Right lobe of liver (tissue), 6 donors: Measurements from ENCODE around the gene CDC20. TPM values are rescaled to one million over a fixed set of nuclear protein-coding genes. Genes with fewer than 3 reads are reported as not detected.

Experiments
- ATAC-seq, 4 donors: fragments of 200-7000 bp; cut with Tn5 transposase; one replicate each; pipeline ENCODE4 v1.9.1; 2020; ENCODE audit warnings: mild to moderate bottlenecking in 4 of 4, moderate library complexity in 4 of 4
- DNase-seq, 3 donors: peaks; one replicate each; pipeline ENCODE4 v3.0.0-alpha.2; 2020
- H3K27ac ChIP-seq, 3 donors: fragments of 200-600 bp; one replicate each; pipeline ENCODE4 v1.8.0; 2022
- H3K27me3 ChIP-seq, 2 donors: fragments of 200-600 bp; one replicate each; pipeline ENCODE4 v1.8.0; 2022
- H3K36me3 ChIP-seq, 4 donors: fragments of 200-600 bp; sonication (generic) in 1 of 4; one replicate each; pipeline versions ENCODE4 v1.5.1 to v1.8.0; 2017 to 2022; ENCODE audit warnings: control low read depth in 1 of 4
- H3K4me1 ChIP-seq, 4 donors: fragments of 200-600 bp; sonication (generic) in 1 of 4; one replicate each; pipeline versions ENCODE4 v1.5.1 to v1.8.0; 2017 to 2022; ENCODE audit warnings: control low read depth in 1 of 4
- H3K4me3 ChIP-seq, 3 donors: fragments of 200-600 bp; one replicate each; pipeline ENCODE4 v1.8.0; 2022
- H3K9me3 ChIP-seq, 4 donors: fragments of 200-600 bp; sonication (generic) in 1 of 4; one replicate each; pipeline versions ENCODE4 v1.5.1 to v1.8.0; 2017 to 2022; ENCODE audit warnings: control low read depth in 1 of 4
- POLR2A ChIP-seq: fragments of 450-650 bp; IDR thresholded peaks from one replicate; pipeline ENCODE4 v1.6.1; 2017; ENCODE audit warnings: antibody characterized with exemption, mild to moderate bottlenecking
- WGBS: methylation state at CpG from one replicate; pipeline ENCODE4 v1.1.6; 2018; ENCODE audit warnings: low coverage, low lambda C conversion rate; ENCODE audit not compliant: insufficient coverage; ENCODE audit errors: missing lambda C conversion rate; 5-methylcytosine and 5-hydroxymethylcytosine counted together
- intact Hi-C, 2 donors: fragments of 100-400 bp; cut with DNase I; formaldehyde crosslinking; loops; one replicate each; pipeline versions ENCODE4 v1.11.2 to v1.14.1; 2022
- total RNA-seq, 6 experiments: library from RNA; depleted of rRNA in 2 of 6; stranded (reverse); fragments of >200 nt in 2 of 6; fragmentation: NEBNext Ultra II Directional in 3 of 6; extraction: Animal tissue kit (Norgen Biotek cat#: 25700) in 3 of 6; gene quantifications; one replicate each; pipeline versions ENCODE4 v1.1.0 to v1.2.4, GENCODE V29; 2016 to 2023
- TF ChIP-seq, protein P1 (sequence below), 4 donors: fragments of 200-600 bp in 3 of 4; fragments of 450-650 bp in 1 of 4; IDR thresholded peaks; one replicate each; pipeline versions ENCODE4 v1.5.1 to v1.8.0; 2016 to 2022; ENCODE audit warnings: antibody characterized with exemption in 4 of 4, mild to moderate bottlenecking in 2 of 4
- donor health status: DM: no; HTN: yes; CAD: no.
- donor health status: DM: no; HTN: no; CAD: no.
- donor health status: DM: no; HTN: no; CAD: no.
- donor health status: DM: no; HTN: yes; CAD: no.
- donor health status: DM: no; HTN: yes; CAD: no.

The CDC20 gene
- total RNA-seq, 6 experiments from 2014 or later: 0.49 to 5.3 (median 2.3) TPM; not detected in 1

DNA sequence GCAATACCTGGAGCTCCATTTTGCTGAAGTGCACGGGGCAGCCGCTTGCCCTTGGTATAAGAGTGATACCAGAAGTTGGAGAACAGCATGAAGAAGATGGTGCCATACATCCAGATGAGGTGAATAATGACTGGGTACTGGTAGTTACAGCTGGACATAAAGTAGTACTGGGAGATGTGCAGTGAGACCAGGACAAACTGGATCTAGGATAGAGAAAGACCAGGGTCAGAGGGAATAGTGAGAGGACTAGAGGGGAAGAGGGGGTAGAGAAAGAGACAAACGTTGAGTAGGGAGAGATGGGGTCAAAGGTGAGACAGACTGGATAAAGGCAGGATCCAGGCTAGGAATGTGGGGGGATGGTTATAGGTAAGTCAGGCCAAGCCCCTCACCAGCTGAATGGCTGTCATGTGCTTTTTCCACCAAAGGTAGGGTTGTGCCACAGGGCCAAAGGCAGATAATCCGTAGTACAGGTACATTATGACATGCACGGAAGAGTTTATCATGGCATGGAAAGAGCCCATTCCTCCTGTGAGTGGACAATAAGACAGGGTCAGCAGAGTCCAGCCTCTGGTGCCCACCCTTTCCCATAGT is 5.2 kb downstream of the CDC20 start:
- intact Hi-C loops: no loop called here
- H3K36me3 ChIP-seq: peaks cover 0 to 34% (median 11%) of the 10 kb centered on the region in 4 donors

DNA sequence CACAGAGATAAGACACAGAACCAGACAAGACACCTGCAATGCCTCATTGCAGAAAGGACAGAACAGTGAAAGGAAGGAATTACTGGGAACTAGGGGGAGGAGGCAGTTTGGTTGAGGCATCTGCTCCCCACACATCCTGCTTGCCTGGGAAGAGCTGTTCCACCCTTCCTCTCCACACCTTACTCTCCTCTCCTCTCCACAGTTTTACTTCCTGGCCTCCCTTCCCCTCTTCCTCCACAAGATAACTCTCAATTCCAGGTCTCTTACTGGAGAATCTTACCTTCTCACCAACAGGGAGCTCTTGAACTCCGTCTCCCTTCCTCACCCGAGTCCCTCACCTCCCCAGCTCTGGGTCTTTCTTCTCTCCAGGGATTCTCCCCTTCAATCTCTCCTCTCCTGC is 6.9 kb downstream of the CDC20 start:
- H3K9me3 ChIP-seq: no peaks in the 10 kb centered on the region
- no peak for ATAC-seq
- no peak overlapping the region for H3K4me3 ChIP-seq
- H3K27ac ChIP-seq: no peak overlapping the region
- intact Hi-C loops: no loop called here
- peaks cover 0 to 34% (median 11%) of the 10 kb centered on the region in 4 donors for H3K36me3 ChIP-seq
- TF ChIP-seq, protein P1, sequence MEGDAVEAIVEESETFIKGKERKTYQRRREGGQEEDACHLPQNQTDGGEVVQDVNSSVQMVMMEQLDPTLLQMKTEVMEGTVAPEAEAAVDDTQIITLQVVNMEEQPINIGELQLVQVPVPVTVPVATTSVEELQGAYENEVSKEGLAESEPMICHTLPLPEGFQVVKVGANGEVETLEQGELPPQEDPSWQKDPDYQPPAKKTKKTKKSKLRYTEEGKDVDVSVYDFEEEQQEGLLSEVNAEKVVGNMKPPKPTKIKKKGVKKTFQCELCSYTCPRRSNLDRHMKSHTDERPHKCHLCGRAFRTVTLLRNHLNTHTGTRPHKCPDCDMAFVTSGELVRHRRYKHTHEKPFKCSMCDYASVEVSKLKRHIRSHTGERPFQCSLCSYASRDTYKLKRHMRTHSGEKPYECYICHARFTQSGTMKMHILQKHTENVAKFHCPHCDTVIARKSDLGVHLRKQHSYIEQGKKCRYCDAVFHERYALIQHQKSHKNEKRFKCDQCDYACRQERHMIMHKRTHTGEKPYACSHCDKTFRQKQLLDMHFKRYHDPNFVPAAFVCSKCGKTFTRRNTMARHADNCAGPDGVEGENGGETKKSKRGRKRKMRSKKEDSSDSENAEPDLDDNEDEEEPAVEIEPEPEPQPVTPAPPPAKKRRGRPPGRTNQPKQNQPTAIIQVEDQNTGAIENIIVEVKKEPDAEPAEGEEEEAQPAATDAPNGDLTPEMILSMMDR (IDR thresholded peaks at IDR 0.05): no peak
- no peak for TF ChIP-seq POLR2A
- no peaks in the 10 kb centered on the region for H3K27me3 ChIP-seq
- peaks cover 0 to 16% (median 7%) of the 10 kb centered on the region in 4 donors for H3K4me1 ChIP-seq
- no peak for DNase-seq
- WGBS: 87% methylated on average over 2 of the region's 2 CpGs

More for the DNA sequence above, 5.2 kb downstream of the CDC20 start:
- TF ChIP-seq POLR2A: no peak
- TF ChIP-seq, protein P1 (IDR thresholded peaks at IDR 0.05): no peak
- H3K27ac ChIP-seq: no peak overlapping the region
- H3K4me3 ChIP-seq: no peak overlapping the region
- no peaks in the 10 kb centered on the region for H3K27me3 ChIP-seq
- WGBS: 69% methylated on average over 3 of the region's 5 CpGs
- peaks cover 0 to 18% (median 8%) of the 10 kb centered on the region in 4 donors for H3K4me1 ChIP-seq
- ATAC-seq (no peak), DNase-seq (no peak)
- no peaks in the 10 kb centered on the region for H3K9me3 ChIP-seq

DNA sequence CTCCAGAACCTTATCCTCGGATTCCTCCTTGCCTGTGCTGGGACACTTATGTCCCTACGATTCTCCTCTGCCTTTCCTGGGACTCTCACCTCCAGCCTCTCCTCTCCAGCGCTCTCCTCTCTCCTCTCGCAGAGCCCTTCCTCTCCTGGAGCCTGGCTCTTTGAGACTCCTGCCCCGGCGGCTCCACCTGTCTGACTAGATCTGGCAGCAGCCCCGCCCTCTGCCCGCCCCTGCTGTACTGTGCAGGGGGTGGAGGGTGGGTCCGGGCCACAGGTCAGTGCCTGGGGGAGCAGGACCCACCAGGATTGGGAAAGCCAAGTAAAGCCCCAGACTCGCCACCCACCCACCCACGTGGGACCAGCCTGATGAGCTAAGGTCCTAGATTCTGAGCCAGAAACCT is 7.4 kb downstream of the CDC20 start:
- peak overlapping the region in 1 of 3 donors; percentile 90 for H3K27ac ChIP-seq
- ATAC-seq (no peak), DNase-seq (peak in 1 of 3 donors; percentile 45)
- no peaks in the 10 kb centered on the region for H3K27me3 ChIP-seq
- 83% methylated on average over 8 of the region's 11 CpGs for WGBS
- H3K36me3 ChIP-seq: peaks cover 0 to 34% (median 11%) of the 10 kb centered on the region in 4 donors
- H3K4me1 ChIP-seq: peaks cover 0 to 16% (median 7%) of the 10 kb centered on the region in 4 donors
- H3K9me3 ChIP-seq: no peaks in the 10 kb centered on the region
- no peak overlapping the region for H3K4me3 ChIP-seq
- TF ChIP-seq, protein P1 (IDR thresholded peaks at IDR 0.05): no peak
- no peak for TF ChIP-seq POLR2A
- intact Hi-C loops: no loop called here

DNA sequence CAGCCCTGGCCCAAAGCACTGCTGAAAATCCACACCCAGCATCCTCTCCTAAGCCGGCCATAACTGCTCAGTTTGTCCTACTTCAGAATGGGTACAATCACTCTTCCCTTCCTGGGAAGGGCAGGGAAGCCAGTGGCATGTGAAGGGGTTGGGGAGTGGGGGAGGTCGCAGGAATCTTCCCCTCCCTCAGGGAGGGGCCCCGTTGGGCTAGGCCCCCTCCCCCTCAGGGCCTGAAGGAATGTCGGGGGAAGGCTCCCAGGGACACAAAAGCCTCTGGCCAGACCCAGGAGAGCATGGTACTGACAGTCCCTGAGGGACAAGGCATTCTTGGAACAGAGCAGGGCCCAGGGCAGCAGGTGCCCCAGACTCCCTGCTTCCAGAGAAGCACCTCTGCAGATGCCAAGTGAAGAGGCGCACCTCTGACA is 7.8 kb downstream of the CDC20 start:
- no peaks in the 10 kb centered on the region for H3K27me3 ChIP-seq
- peaks cover 0 to 34% (median 11%) of the 10 kb centered on the region in 4 donors for H3K36me3 ChIP-seq
- peak overlapping the region; percentile 70 to 87 (median 71) for H3K4me3 ChIP-seq
- no peaks in the 10 kb centered on the region for H3K9me3 ChIP-seq
- intact Hi-C loops: no loop called here
- ATAC-seq (no peak), DNase-seq (no peak)
- WGBS: 29% methylated on average over 5 of the region's 5 CpGs
- TF ChIP-seq POLR2A: no peak
- TF ChIP-seq, protein P1 (IDR thresholded peaks at IDR 0.05): no peak
- H3K4me1 ChIP-seq: peaks cover 0 to 16% (median 7%) of the 10 kb centered on the region in 4 donors
- H3K27ac ChIP-seq: peak overlapping the region in 2 of 3 donors; percentile 80 to 90
